ENCODE measurements around the gene CDX1.

The CDX1 gene

DNA sequence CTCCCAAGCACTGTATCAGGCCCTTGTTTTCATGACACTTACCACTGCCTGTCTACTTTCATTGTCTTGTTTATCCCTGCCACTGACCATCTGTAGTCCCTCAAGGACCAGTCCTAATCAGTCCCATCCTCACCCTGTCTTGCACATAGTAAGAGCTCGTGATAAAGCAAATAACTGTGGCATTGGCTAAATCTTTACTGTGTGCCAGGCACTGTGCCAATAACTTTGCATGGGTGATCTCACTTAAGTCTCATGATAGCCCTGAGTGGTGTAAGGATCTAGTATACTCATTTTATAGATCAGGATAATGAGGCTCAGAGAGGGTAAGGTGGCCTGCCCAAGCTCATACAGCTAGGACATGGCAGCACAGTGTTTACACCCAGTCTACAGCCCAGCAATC, 5.6 kb downstream of the CDX1 start:
- Histone ChIP-seq H3K27ac (ENCODE audit: low read length) (no peak overlapping the region), H3K4me1 (ENCODE audit: insufficient read depth, low read length) (peaks cover 3% of the 10 kb centered on the region; the same call in 1 of the 2 replicates), H3K36me3 (ENCODE audit: insufficient read depth, low read depth, low read length) (no peaks in the 10 kb centered on the region), H3K4me3 (ENCODE audit: low read length) (no peak overlapping the region), H3K9me3 (ENCODE audit: insufficient read depth, low read depth, low read length) (no peaks in the 10 kb centered on the region), H3K27me3 (ENCODE audit: insufficient read depth, low read length) (peaks cover 69% of the 10 kb centered on the region), H3K9ac (ENCODE audit: low read depth, low read length) (no peak overlapping the region)

DNA sequence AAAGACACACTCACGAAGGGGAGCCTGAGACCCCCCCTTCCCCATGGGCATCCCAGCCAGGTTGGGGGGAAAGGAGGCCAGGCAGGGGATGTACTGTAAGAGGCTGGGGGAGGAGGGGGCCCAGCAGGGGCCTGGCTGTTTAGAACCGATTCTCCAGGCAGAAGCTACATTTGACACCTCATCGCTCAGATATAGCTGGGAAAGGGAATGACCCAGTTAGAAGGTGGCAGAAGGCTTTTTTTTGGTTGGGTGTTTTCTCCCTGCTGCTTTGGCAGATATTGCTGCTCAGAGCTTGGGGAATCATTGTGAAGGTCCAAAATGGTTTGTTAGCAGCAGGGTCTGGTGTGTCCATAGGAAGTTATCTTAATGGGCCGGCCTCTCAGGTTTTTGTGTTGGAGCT, 6.0 kb downstream of the CDX1 start:
- Histone ChIP-seq H3K36me3 (ENCODE audit: insufficient read depth, low read depth, low read length) (no peaks in the 10 kb centered on the region), H3K27ac (ENCODE audit: low read length) (no peak overlapping the region), H3K27me3 (ENCODE audit: insufficient read depth, low read length) (peaks cover 65% of the 10 kb centered on the region), H3K4me3 (ENCODE audit: low read length) (no peak overlapping the region), H3K4me1 (ENCODE audit: insufficient read depth, low read length) (0 out of 2 replicates have a peak, but pooled peaks cover under 1% of the 10 kb centered on the region), H3K9me3 (ENCODE audit: insufficient read depth, low read depth, low read length) (no peaks in the 10 kb centered on the region), H3K9ac (ENCODE audit: low read depth, low read length) (no peak overlapping the region)

DNA sequence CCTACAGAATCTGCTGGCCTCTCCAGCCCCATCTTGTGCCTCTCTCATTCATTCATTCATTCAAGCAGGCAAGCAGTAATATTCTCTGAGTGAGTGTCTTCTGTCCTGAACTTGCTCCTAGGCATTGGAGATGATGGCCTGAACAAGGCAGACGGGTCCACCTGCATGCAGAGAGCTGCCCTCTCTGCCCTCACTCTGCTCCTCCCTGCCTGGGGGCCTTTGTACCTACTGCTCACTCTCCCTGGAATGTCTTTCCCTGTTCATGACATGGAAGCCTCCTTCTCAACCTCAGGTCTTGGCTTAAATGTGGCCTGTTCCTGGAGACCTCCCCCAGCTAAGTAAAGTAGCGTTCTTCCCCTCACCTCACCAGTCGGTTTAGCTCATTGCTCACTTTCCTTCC, 6.6 kb downstream of the CDX1 start:
- Histone ChIP-seq H3K36me3 (ENCODE audit: insufficient read depth, low read depth, low read length) (no peaks in the 10 kb centered on the region), H3K4me3 (ENCODE audit: low read length) (no peak overlapping the region), H3K27ac (ENCODE audit: low read length) (no peak overlapping the region), H3K4me1 (ENCODE audit: insufficient read depth, low read length) (no peaks in the 10 kb centered on the region), H3K27me3 (ENCODE audit: insufficient read depth, low read length) (peaks cover 59% of the 10 kb centered on the region), H3K9ac (ENCODE audit: low read depth, low read length) (no peak overlapping the region), H3K9me3 (ENCODE audit: insufficient read depth, low read depth, low read length) (no peaks in the 10 kb centered on the region)

DNA sequence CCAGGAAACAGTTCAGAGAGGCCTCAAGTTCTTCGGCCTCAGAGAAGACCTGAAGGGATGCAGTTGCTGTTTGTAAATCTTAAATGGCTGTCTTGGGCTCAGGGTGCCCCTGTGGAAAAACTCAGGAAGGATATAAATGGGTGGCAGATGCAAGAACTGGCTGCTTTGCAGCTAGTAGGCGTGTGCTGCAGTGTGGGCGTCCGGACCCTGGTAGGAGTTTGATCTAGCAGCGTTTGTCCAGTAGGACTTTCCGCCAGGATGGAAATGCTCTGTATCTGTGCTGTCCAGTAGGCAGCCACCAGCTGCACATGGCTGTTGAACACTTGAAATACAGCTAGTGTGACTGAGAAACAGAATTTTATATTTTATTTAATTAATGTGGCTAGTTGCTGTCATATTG, 7.7 kb downstream of the CDX1 start:
- Histone ChIP-seq H3K36me3 (ENCODE audit: insufficient read depth, low read depth, low read length) (no peaks in the 10 kb centered on the region), H3K9ac (ENCODE audit: low read depth, low read length) (no peak overlapping the region), H3K27ac (ENCODE audit: low read length) (no peak overlapping the region), H3K27me3 (ENCODE audit: insufficient read depth, low read length) (peaks cover 47% of the 10 kb centered on the region), H3K9me3 (ENCODE audit: insufficient read depth, low read depth, low read length) (no peaks in the 10 kb centered on the region), H3K4me1 (ENCODE audit: insufficient read depth, low read length) (no peaks in the 10 kb centered on the region), H3K4me3 (ENCODE audit: low read length) (no peak overlapping the region)

DNA sequence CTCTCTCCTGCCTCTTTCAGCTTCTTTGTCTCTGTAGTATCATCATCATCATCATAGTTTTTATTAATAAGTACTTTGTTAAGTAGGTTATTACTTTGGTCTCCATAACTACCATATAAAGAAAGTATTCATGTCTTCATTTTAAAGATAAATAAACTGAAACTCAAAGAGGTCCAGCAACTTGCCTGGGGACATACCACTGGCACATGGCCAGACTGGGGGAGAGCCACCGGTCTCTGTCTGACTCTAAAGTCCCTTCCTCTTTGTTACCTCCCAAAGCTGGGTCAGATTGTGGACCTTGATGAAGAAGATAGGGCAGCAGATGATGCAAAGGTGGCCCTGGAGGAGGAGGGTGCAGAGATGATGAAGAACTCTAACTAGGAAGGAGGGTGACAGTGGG, 8.5 kb downstream of the CDX1 start:
- no peaks in the 10 kb centered on the region for H3K36me3 ChIP-seq (ENCODE audit: insufficient read depth, low read depth, low read length)
- no peaks in the 10 kb centered on the region for H3K9me3 ChIP-seq (ENCODE audit: insufficient read depth, low read depth, low read length)
- peaks cover 39% of the 10 kb centered on the region for H3K27me3 ChIP-seq (ENCODE audit: insufficient read depth, low read length)
- no peak overlapping the region for H3K9ac ChIP-seq (ENCODE audit: low read depth, low read length)
- H3K27ac ChIP-seq (ENCODE audit: low read length) = no peak overlapping the region
- no peaks in the 10 kb centered on the region for H3K4me1 ChIP-seq (ENCODE audit: insufficient read depth, low read length)
- no peak overlapping the region for H3K4me3 ChIP-seq (ENCODE audit: low read length)

DNA sequence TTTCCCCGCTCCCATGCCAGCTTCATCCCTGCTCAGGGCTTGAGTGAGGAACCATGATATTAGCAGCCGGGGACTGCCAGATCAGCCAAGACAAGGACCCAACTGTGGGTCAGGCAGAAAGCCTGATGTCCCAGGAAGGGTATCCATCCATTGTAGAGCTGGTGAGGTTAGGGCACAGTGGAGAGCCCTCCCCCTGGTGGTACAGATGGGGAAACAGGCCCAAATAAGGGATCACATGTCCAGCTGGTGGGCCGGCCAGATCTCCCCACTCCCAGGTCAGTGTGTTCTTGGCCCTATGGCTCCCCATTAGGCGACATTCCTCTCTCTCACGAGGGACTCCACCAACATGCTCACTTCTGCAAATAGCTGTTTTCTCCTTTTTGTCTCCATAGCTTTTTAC, 9.0 kb downstream of the CDX1 start:
- Histone ChIP-seq H3K4me3 (ENCODE audit: low read length) (no peak overlapping the region), H3K9me3 (ENCODE audit: insufficient read depth, low read depth, low read length) (no peaks in the 10 kb centered on the region), H3K9ac (ENCODE audit: low read depth, low read length) (no peak overlapping the region), H3K27ac (ENCODE audit: low read length) (no peak overlapping the region), H3K36me3 (ENCODE audit: insufficient read depth, low read depth, low read length) (no peaks in the 10 kb centered on the region), H3K4me1 (ENCODE audit: insufficient read depth, low read length) (no peaks in the 10 kb centered on the region), H3K27me3 (ENCODE audit: insufficient read depth, low read length) (peaks cover 35% of the 10 kb centered on the region)

DNA sequence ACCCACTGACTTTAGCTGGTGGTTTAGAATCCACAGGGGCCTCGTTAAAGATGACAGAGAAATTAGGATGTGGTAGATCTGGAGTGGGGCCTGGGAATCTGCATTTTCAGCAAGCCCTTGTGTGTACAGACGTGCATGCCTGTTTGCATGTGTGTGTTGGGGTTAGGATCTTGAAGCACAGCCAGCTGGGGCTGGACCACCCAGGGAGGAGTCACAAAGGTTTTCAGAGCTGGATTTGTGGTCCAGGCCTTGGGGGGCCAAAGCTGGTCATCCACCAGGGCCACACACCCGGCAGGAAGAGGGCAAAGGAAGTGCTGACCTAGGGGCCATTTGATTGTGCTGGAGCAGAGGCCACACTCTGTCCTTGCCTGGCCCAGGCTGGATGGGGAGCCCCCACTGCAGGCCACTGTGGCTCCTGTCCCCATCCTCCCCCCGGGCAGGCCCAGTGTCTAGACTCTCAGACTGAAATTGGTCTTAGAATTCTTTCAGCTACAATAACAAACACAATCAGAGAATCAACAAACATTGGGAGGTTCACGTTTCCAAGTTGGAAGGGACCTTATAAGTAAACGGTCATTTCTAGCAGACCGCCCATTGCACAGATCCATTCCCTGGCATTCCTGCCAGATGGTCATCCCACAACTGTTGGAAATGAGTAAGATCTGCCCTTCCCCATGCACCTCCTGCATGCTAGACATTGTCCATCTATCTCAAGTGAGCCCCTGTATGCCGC, 10.3 kb downstream of the CDX1 start:
- no peaks in the 10 kb centered on the region for H3K4me1 ChIP-seq (ENCODE audit: insufficient read depth, low read length)
- no peak overlapping the region for H3K4me3 ChIP-seq (ENCODE audit: low read length)
- peaks cover 23% of the 10 kb centered on the region for H3K27me3 ChIP-seq (ENCODE audit: insufficient read depth, low read length)
- no peaks in the 10 kb centered on the region for H3K36me3 ChIP-seq (ENCODE audit: insufficient read depth, low read depth, low read length)
- H3K9ac ChIP-seq (ENCODE audit: low read depth, low read length) = no peak overlapping the region
- no peaks in the 10 kb centered on the region for H3K9me3 ChIP-seq (ENCODE audit: insufficient read depth, low read depth, low read length)
- no peak overlapping the region for H3K27ac ChIP-seq (ENCODE audit: low read length)

DNA sequence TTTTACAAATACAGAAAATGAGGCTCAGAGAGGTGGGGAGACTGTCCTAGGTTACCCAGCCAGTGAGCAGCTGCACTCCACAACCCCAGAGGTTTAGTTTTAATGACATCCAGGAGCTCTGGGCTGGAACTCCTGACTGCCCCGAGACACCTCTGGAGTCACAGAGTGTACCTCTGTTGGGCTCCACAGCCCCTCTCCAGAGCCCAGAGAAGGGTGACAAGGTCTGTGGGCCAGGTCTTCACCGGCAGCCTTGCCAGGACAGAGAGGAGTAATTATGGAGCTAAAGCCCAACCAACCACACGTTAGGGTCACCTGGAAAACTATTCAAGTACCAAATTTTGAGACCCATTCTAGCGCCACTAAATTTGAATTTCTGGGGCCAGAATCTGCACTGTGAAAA, 11.1 kb downstream of the CDX1 start:
- Histone ChIP-seq H3K9me3 (ENCODE audit: insufficient read depth, low read depth, low read length) (no peaks in the 10 kb centered on the region), H3K9ac (ENCODE audit: low read depth, low read length) (no peak overlapping the region), H3K36me3 (ENCODE audit: insufficient read depth, low read depth, low read length) (no peaks in the 10 kb centered on the region), H3K4me1 (ENCODE audit: insufficient read depth, low read length) (no peaks in the 10 kb centered on the region), H3K27me3 (ENCODE audit: insufficient read depth, low read length) (peaks cover 23% of the 10 kb centered on the region), H3K27ac (ENCODE audit: low read length) (no peak overlapping the region), H3K4me3 (ENCODE audit: low read length) (no peak overlapping the region)

DNA sequence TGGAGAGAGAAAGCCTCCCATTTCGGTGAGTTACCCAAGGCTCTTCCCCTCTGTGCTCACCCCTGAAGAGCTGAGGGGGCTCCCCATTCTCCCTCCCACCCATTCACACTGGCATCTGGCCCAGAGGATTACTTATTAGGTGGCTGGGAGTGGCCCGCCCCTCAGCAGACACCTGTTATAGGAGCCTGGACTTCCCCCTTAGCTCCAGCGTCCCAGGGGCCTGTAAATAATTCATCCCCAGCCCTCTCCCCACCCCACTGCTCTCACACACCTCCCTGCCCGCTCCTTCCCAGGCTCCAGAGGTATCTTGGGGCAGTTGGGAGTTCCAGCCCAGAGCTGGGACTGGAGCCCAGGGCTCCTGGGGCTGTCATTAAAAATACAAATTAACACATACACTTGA, 11.7 kb downstream of the CDX1 start:
- no peaks in the 10 kb centered on the region for H3K4me1 ChIP-seq (ENCODE audit: insufficient read depth, low read length)
- H3K9ac ChIP-seq (ENCODE audit: low read depth, low read length) = no peak overlapping the region
- no peaks in the 10 kb centered on the region for H3K9me3 ChIP-seq (ENCODE audit: insufficient read depth, low read depth, low read length)
- H3K4me3 ChIP-seq (ENCODE audit: low read length) = no peak overlapping the region
- no peaks in the 10 kb centered on the region for H3K36me3 ChIP-seq (ENCODE audit: insufficient read depth, low read depth, low read length)
- no peak overlapping the region for H3K27ac ChIP-seq (ENCODE audit: low read length)
- peaks cover 22% of the 10 kb centered on the region for H3K27me3 ChIP-seq (ENCODE audit: insufficient read depth, low read length)

DNA sequence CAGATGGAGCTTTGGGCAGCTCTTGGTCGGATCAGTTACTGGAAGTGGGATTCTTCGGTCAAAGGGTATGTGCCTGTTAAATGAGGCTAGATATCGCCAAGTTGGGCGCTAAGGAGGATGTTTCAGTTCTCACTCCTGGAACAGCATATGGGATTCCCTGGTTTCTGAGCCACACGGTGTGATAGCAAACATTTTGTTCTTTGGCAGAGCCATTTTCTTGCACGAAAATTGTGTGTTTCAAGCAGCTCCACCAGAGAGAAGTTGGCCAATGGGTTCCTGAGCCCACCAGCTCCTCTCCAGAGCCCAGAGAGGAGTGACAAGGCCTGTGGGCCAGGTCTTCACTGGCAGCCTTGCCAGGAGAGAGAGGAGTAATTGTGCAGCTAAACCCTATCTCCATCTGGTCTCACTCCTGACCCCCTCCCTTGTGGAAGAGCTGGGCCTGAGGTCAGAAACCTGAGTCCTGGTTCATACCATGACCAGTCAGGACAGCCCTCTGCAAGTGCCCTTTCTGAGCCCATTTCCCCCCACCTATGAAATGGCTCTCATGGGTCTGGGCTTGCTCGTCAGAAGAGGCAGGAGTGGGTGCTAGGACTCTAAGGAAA, 12.5 kb downstream of the CDX1 start:
- Histone ChIP-seq H3K27ac (ENCODE audit: low read length) (no peak overlapping the region), H3K9me3 (ENCODE audit: insufficient read depth, low read depth, low read length) (no peaks in the 10 kb centered on the region), H3K4me3 (ENCODE audit: low read length) (no peak overlapping the region), H3K27me3 (ENCODE audit: insufficient read depth, low read length) (peaks cover 23% of the 10 kb centered on the region; the same call in 1 of the 2 replicates), H3K4me1 (ENCODE audit: insufficient read depth, low read length) (no peaks in the 10 kb centered on the region), H3K36me3 (ENCODE audit: insufficient read depth, low read depth, low read length) (no peaks in the 10 kb centered on the region), H3K9ac (ENCODE audit: low read depth, low read length) (no peak overlapping the region)

DNA sequence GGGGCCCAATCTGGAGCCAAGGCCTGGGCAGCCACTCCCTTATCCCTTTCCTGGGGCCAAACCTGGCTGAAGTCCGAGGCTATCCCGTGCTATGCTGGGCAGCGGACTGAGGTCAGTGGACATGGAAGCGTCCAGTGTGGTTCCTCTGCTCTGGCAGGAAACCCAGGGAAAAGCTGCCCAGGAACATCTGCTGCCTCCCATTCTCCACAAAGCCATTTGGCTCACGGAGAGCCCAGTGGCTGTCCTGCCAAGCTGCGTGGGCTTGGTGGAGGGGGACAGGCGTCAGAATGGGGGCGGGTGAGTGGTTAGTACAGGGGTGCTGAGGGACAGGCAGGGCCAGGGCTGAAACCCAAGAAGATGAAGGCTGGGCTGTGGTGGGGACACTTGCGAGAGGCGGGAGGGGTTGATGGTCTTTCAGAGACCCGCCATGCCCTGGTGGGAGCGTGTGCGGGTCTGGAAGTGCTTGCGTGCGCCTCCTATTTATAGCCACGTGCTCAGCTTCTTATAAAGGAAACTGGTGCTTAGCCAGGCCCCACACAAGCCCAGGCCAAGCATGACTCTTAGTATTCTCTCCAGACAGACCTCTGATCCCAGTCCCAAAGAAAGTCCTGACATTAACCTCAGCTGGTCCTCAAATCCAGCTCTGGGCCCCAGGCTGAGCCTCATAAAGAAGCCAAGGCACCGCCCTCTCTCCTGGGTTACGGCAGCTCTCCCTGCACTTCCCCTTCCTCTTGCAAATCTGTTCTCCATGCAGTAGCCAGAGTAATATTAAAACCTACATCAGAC, 13.9 kb downstream of the CDX1 start:
- Histone ChIP-seq H3K27me3 (ENCODE audit: insufficient read depth, low read length) (peaks cover 35% of the 10 kb centered on the region), H3K9me3 (ENCODE audit: insufficient read depth, low read depth, low read length) (no peaks in the 10 kb centered on the region), H3K36me3 (ENCODE audit: insufficient read depth, low read depth, low read length) (no peaks in the 10 kb centered on the region), H3K27ac (ENCODE audit: low read length) (no peak overlapping the region), H3K9ac (ENCODE audit: low read depth, low read length) (no peak overlapping the region), H3K4me1 (ENCODE audit: insufficient read depth, low read length) (no peaks in the 10 kb centered on the region; the same call in 1 of the 2 replicates), H3K4me3 (ENCODE audit: low read length) (no peak overlapping the region)

DNA sequence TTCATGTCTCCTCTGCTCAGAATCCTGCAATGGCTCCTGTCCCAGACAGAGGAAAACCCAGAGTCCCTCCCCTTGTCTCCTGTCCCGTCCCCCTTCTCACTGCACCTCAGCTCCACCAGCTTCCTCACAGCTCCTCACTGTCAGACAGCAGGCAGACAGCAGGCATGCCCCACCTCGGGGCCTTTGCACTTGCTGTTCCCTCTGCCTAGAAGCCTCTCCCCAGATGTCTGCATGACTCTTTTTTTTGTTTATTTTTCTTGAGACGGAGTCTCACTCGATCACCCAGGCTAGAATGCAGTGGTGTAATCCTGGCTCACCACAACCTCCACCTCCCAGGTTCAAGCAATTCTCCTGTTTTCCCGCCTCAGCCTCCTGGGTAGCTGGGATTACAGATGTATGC, 14.4 kb downstream of the CDX1 start:
- Histone ChIP-seq H3K27ac (ENCODE audit: low read length) (no peak overlapping the region), H3K4me1 (ENCODE audit: insufficient read depth, low read length) (peaks cover 6% of the 10 kb centered on the region), H3K27me3 (ENCODE audit: insufficient read depth, low read length) (peaks cover 41% of the 10 kb centered on the region), H3K4me3 (ENCODE audit: low read length) (no peak overlapping the region), H3K36me3 (ENCODE audit: insufficient read depth, low read depth, low read length) (no peaks in the 10 kb centered on the region), H3K9me3 (ENCODE audit: insufficient read depth, low read depth, low read length) (no peaks in the 10 kb centered on the region), H3K9ac (ENCODE audit: low read depth, low read length) (no peak overlapping the region)

All from iPS-20b (cell line).